ENCODE results near the gene SCD5.

The SCD5 gene

GRCh38 chr4:82677327-82677726 is 121.3 kb downstream of the SCD5 start:
- Histone ChIP-seq H3K27me3 (no peaks in the 10 kb centered on the region), H3K4me1 (no peaks in the 10 kb centered on the region), H3K36me3 (no peaks in the 10 kb centered on the region), H3K4me3 (ENCODE audit: low read depth, low read length) (no peak overlapping the region), H3K9me3 (no peaks in the 10 kb centered on the region)
- TF ChIP-seq CTCF (IDR thresholded peaks at IDR 0.05; ENCODE audit: low read depth, low read length): no peak
- DNase-seq: no peak

GRCh38 chr4:82667761-82668480 is 130.7 kb downstream of the SCD5 start:
- Histone ChIP-seq H3K9me3 (no peaks in the 10 kb centered on the region), H3K4me3 (ENCODE audit: low read depth, low read length) (no peak overlapping the region), H3K36me3 (no peaks in the 10 kb centered on the region), H3K27me3 (no peaks in the 10 kb centered on the region), H3K4me1 (no peaks in the 10 kb centered on the region)
- no peak for TF ChIP-seq CTCF (IDR thresholded peaks at IDR 0.05; ENCODE audit: low read depth, low read length)
- no peak for DNase-seq

- Histone ChIP-seq H3K27me3 (no peaks in the 10 kb centered on the region), H3K4me3 (ENCODE audit: low read depth, low read length) (no peak overlapping the region), H3K9me3 (no peaks in the 10 kb centered on the region), H3K4me1 (no peaks in the 10 kb centered on the region), H3K36me3 (no peaks in the 10 kb centered on the region)
- DNase-seq: no peak
- TF ChIP-seq CTCF (IDR thresholded peaks at IDR 0.05; ENCODE audit: low read depth, low read length): no peak
Measured at GRCh38 chr4:82666970-82667665, 131.5 kb downstream of the SCD5 start.

- Histone ChIP-seq H3K4me3 (ENCODE audit: low read depth, low read length) (no peak overlapping the region), H3K36me3 (no peaks in the 10 kb centered on the region), H3K4me1 (no peaks in the 10 kb centered on the region), H3K9me3 (no peaks in the 10 kb centered on the region), H3K27me3 (no peaks in the 10 kb centered on the region)
- TF ChIP-seq CTCF (IDR thresholded peaks at IDR 0.05; ENCODE audit: low read depth, low read length): no peak
- no peak for DNase-seq
Measured at GRCh38 chr4:82661181-82661992, 137.2 kb downstream of the SCD5 start.

- Histone ChIP-seq H3K27me3 (no peaks in the 10 kb centered on the region), H3K9me3 (no peaks in the 10 kb centered on the region), H3K36me3 (no peaks in the 10 kb centered on the region), H3K4me3 (ENCODE audit: low read depth, low read length) (no peak overlapping the region), H3K4me1 (peaks cover 3% of the 10 kb centered on the region; the same call in 1 of the 2 replicates)
- no peak for DNase-seq
- TF ChIP-seq CTCF (IDR thresholded peaks at IDR 0.05; ENCODE audit: low read depth, low read length): no peak
Measured at GRCh38 chr4:82652062-82652461, 146.5 kb downstream of the SCD5 start.
